Neural cell (in vitro differentiated cells): ENCODE measurements around the gene TSPAN18. TPM values are rescaled to one million over a fixed set of nuclear protein-coding genes. Genes with fewer than 3 reads are reported as not detected.

Experiments
- H2AFZ ChIP-seq: fragments of 200-600, 300-800 bp; sonication (generic), shearing (Covaris generic); 2 replicates; pipeline ENCODE4 v1.6.0; 2014; ENCODE audit warnings: low read depth, mild to moderate bottlenecking, antibody characterized with exemption, low read length, moderate library complexity
- H3F3A ChIP-seq: fragments of 200-600 bp; shearing (Covaris generic); 2 replicates; pipeline ENCODE4 v1.6.1; 2016; ENCODE audit warnings: mild to moderate bottlenecking, moderate library complexity, mixed read lengths, antibody characterized with exemption, low read length; ENCODE audit not compliant: insufficient read depth, poor library complexity, severe bottlenecking
- H3K27ac ChIP-seq: fragments of 200-600, 300-800 bp; sonication (generic), shearing (Covaris generic); 2 replicates; pipeline ENCODE4 v1.5.1; 2014; ENCODE audit warnings: mild to moderate bottlenecking, low read length, moderate library complexity
- H3K27me3 ChIP-seq: fragments of 300-800, 200-600 bp; sonication (generic), shearing (Covaris generic); 2 replicates; pipeline ENCODE4 v1.6.0; 2014; ENCODE audit warnings: mild to moderate bottlenecking, low read depth, low read length, moderate library complexity; ENCODE audit not compliant: insufficient read depth
- H3K36me3 ChIP-seq: fragments of 300-800, 200-600 bp; sonication (generic), shearing (Covaris generic); 2 replicates; pipeline ENCODE4 v1.5.1; 2014; ENCODE audit warnings: mild to moderate bottlenecking, antibody characterized with exemption, low read length, moderate library complexity; ENCODE audit not compliant: insufficient read depth
- H3K4me2 ChIP-seq: fragments of 300-800, 200-600 bp; sonication (generic), shearing (Covaris generic); 2 replicates; pipeline ENCODE4 v1.6.0; 2014; ENCODE audit warnings: mild to moderate bottlenecking, low read length
- H3K4me3 ChIP-seq: fragments of 300-800, 200-600 bp; sonication (generic), shearing (Covaris generic); 2 replicates; pipeline ENCODE4 v1.5.1; 2014; ENCODE audit warnings: mild to moderate bottlenecking, low read length, moderate library complexity
- H3K79me2 ChIP-seq: fragments of 200-600 bp; shearing (Covaris generic); replicated peaks from 2 replicates; pipeline ENCODE4 v1.6.0; 2014; ENCODE audit warnings: mild to moderate bottlenecking, low read length, moderate library complexity; ENCODE audit not compliant: insufficient read depth
- H3K9ac ChIP-seq: fragments of 300-800, 200-600 bp; sonication (generic), shearing (Covaris generic); 2 replicates; pipeline ENCODE4 v1.6.1; 2016; ENCODE audit warnings: mild to moderate bottlenecking, low read length, mixed read lengths
- H3K9me2 ChIP-seq: fragments of 200-600 bp; shearing (Covaris generic); 2 replicates; pipeline ENCODE4 v1.6.1; 2016; ENCODE audit warnings: mild to moderate bottlenecking, low read length, mixed read lengths; ENCODE audit not compliant: insufficient read depth
- H3K9me3 ChIP-seq: fragments of 200-600, 300-800 bp; sonication (generic), shearing (Covaris generic); 2 replicates; pipeline ENCODE4 v1.6.1; 2016; ENCODE audit warnings: mild to moderate bottlenecking, mixed run types, low read length, moderate library complexity, mixed read lengths
- H4K20me1 ChIP-seq: fragments of 200-600 bp; shearing (Covaris generic); 2 replicates; pipeline ENCODE4 v1.6.1; 2016; ENCODE audit warnings: mild to moderate bottlenecking, mixed run types; ENCODE audit not compliant: insufficient read depth
- EP300 ChIP-seq: fragments of 450-650 bp; conservative IDR thresholded peaks from 2 replicates; pipeline ENCODE4 v1.6.1; 2014; ENCODE audit warnings: antibody characterized with exemption, mild to moderate bottlenecking, moderate library complexity; ENCODE audit not compliant: poor library complexity, severe bottlenecking
- EZH2 ChIP-seq: fragments of 200-600, 300-800 bp; shearing (Covaris generic), sonication (generic); IDR thresholded peaks from 2 replicates; pipeline ENCODE4 v1.6.1; 2014; ENCODE audit warnings: antibody characterized with exemption, low read length, borderline replicate concordance, mild to moderate bottlenecking; ENCODE audit not compliant: insufficient read depth, poor library complexity, severe bottlenecking
- MXI1 ChIP-seq: fragments of 450-650 bp; conservative IDR thresholded peaks from 2 replicates; pipeline ENCODE4 v1.6.1; 2014; ENCODE audit warnings: antibody characterized with exemption, mild to moderate bottlenecking; ENCODE audit not compliant: poor library complexity, severe bottlenecking
- POLR2AphosphoS5 ChIP-seq: IDR thresholded peaks from 2 replicates; pipeline ENCODE4 v1.6.1; 2012
- RAD21 ChIP-seq: fragments of 450-650 bp; conservative IDR thresholded peaks from 2 replicates; pipeline ENCODE4 v1.6.1; 2014; ENCODE audit warnings: antibody characterized with exemption, mild to moderate bottlenecking, moderate library complexity
- SMC3 ChIP-seq: fragments of 450-650 bp; conservative IDR thresholded peaks from 2 replicates; pipeline ENCODE4 v1.6.1; 2014; ENCODE audit warnings: antibody characterized with exemption, mild to moderate bottlenecking, moderate library complexity; ENCODE audit not compliant: poor library complexity
- TAF1 ChIP-seq: IDR thresholded peaks from 2 replicates; pipeline ENCODE4 v1.6.1; 2012; ENCODE audit warnings: low read depth
- polyA plus RNA-seq: library from polyadenylated mRNA; depleted of rRNA; stranded (reverse); fragments of >200 nt; gene quantifications from 2 replicates; pipeline ENCODE4 v1.2.3, GENCODE V29; 2014
- TF ChIP-seq, protein P1 (sequence below): fragments of 450-650 bp; IDR thresholded peaks from 2 replicates; pipeline ENCODE4 v1.5.1; 2014; ENCODE audit warnings: antibody characterized with exemption, mild to moderate bottlenecking, moderate library complexity; ENCODE audit not compliant: poor library complexity, severe bottlenecking
- TF ChIP-seq, protein P2 (sequence below): IDR thresholded peaks from 2 replicates; pipeline ENCODE4 v1.6.1; 2012; ENCODE audit warnings: borderline replicate concordance

The TSPAN18 gene
- polyA plus RNA-seq, 1 donor from 2014 or later: 8.4 TPM

DNA sequence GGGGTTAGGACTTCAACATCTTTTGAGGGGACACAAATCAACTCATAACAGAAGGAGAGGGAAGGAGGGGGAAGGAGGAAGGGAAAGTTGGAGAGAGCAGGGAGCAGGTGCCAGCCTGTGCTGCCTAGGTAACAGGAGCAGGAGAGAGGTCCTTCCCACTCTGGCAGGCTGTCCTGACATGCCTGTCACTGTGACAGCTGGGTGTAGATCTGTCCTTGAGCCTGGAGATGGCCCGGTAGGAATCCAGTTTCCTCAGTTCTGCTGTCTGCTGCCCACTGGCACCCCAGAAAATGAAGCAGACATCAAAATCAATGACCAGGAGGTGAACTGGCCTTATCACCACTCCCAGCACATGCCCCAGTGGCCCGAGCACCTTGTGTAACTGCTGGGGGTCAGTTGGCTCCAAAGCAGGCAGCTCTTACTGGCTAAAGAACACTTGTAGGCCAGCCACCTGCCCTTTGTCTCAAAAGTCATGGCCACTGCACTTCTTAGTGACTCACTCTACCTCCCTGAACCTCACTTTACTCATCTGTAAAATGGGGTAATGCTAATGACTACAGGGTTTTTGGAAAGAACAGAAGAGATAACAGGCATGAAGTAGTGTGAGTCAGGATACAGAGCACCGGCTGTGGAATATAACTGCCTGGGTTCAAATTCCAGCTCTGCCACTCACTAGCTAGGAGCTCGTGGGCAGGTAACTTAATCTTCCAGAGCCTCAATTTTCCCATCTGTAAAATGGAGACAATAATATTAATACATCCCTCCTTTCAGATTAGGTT, 8.0 kb upstream of the TSPAN18 start:
- no peak overlapping the region for H3K9ac ChIP-seq
- TF ChIP-seq, protein P1, sequence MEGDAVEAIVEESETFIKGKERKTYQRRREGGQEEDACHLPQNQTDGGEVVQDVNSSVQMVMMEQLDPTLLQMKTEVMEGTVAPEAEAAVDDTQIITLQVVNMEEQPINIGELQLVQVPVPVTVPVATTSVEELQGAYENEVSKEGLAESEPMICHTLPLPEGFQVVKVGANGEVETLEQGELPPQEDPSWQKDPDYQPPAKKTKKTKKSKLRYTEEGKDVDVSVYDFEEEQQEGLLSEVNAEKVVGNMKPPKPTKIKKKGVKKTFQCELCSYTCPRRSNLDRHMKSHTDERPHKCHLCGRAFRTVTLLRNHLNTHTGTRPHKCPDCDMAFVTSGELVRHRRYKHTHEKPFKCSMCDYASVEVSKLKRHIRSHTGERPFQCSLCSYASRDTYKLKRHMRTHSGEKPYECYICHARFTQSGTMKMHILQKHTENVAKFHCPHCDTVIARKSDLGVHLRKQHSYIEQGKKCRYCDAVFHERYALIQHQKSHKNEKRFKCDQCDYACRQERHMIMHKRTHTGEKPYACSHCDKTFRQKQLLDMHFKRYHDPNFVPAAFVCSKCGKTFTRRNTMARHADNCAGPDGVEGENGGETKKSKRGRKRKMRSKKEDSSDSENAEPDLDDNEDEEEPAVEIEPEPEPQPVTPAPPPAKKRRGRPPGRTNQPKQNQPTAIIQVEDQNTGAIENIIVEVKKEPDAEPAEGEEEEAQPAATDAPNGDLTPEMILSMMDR: no peak
- TF ChIP-seq POLR2AphosphoS5 (no peak), MXI1 (no peak), EP300 (no peak), EZH2 (no peak), TAF1 (no peak), SMC3 (no peak), RAD21 (no peak)
- TF ChIP-seq, protein P2, sequence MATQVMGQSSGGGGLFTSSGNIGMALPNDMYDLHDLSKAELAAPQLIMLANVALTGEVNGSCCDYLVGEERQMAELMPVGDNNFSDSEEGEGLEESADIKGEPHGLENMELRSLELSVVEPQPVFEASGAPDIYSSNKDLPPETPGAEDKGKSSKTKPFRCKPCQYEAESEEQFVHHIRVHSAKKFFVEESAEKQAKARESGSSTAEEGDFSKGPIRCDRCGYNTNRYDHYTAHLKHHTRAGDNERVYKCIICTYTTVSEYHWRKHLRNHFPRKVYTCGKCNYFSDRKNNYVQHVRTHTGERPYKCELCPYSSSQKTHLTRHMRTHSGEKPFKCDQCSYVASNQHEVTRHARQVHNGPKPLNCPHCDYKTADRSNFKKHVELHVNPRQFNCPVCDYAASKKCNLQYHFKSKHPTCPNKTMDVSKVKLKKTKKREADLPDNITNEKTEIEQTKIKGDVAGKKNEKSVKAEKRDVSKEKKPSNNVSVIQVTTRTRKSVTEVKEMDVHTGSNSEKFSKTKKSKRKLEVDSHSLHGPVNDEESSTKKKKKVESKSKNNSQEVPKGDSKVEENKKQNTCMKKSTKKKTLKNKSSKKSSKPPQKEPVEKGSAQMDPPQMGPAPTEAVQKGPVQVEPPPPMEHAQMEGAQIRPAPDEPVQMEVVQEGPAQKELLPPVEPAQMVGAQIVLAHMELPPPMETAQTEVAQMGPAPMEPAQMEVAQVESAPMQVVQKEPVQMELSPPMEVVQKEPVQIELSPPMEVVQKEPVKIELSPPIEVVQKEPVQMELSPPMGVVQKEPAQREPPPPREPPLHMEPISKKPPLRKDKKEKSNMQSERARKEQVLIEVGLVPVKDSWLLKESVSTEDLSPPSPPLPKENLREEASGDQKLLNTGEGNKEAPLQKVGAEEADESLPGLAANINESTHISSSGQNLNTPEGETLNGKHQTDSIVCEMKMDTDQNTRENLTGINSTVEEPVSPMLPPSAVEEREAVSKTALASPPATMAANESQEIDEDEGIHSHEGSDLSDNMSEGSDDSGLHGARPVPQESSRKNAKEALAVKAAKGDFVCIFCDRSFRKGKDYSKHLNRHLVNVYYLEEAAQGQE: no peak

DNA sequence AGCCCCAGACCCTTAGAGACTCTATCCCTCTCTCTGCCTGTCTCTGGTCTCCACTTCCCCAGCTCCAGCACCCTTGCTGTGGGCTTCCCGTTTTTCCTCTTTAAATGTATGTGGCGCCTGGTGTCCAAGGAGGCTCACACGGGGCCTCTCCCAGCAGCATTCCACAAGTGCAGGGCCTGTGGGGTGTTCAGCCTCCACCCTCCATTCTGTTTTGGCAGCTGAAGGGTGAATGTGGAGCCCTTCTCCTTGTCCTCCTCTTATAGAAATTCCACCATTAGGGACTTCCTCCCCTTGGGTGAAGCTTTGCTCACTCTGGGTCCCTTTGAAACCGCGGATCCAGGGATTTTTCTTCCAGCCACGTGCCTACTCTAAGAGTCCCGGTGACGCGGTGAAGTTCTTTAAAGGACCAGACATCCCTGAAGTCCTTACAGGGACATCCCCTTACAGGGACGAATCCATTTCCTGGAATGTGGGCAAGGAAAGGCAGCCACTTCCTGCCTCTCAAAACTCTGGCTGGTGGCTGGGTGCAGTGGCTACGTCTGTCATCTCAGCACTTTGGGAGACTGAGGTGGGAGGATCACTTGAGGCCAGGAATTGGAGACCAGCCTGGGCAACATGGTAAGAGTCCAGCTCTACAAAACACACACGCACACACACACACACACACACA, 1.6 kb upstream of the TSPAN18 start:
- no peak overlapping the region for H3K4me2 ChIP-seq
- no peaks in the 10 kb centered on the region for H3K9me2 ChIP-seq
- TF ChIP-seq MXI1: no peak
- TF ChIP-seq, protein P1: no peak
- no peak for TF ChIP-seq RAD21
- TF ChIP-seq POLR2AphosphoS5: no peak
- TF ChIP-seq SMC3: no peak
- TF ChIP-seq TAF1: no peak
- no peak for TF ChIP-seq EP300
- TF ChIP-seq EZH2: no peak
- TF ChIP-seq, protein P2: no peak
- no peak overlapping the region for H3K27ac ChIP-seq
- H3K27me3 ChIP-seq: no peaks in the 10 kb centered on the region
- no peaks in the 10 kb centered on the region for H3K36me3 ChIP-seq
- no peak overlapping the region for H2AFZ ChIP-seq
- no peaks in the 10 kb centered on the region for H4K20me1 ChIP-seq
- no peaks in the 10 kb centered on the region for H3F3A ChIP-seq
- no peaks in the 10 kb centered on the region for H3K9me3 ChIP-seq
- no peak overlapping the region for H3K9ac ChIP-seq
- H3K4me3 ChIP-seq: no peak overlapping the region
- peaks cover 21% of the 10 kb centered on the region for H3K79me2 ChIP-seq

More for the DNA sequence above, 8.0 kb upstream of the TSPAN18 start:
- no peaks in the 10 kb centered on the region for H3K79me2 ChIP-seq
- no peaks in the 10 kb centered on the region for H3K9me2 ChIP-seq
- H3K4me3 ChIP-seq: no peak overlapping the region
- H2AFZ ChIP-seq: no peak overlapping the region
- H3K36me3 ChIP-seq: no peaks in the 10 kb centered on the region
- no peaks in the 10 kb centered on the region for H4K20me1 ChIP-seq
- no peaks in the 10 kb centered on the region for H3K27me3 ChIP-seq
- H3K4me2 ChIP-seq: no peak overlapping the region
- no peaks in the 10 kb centered on the region for H3F3A ChIP-seq
- H3K27ac ChIP-seq: no peak overlapping the region
- H3K9me3 ChIP-seq: no peaks in the 10 kb centered on the region
